Subcutaneous abdominal adipose tissue (tissue), 5 donors: ENCODE measurements around the gene DRC3.

Experiments used
- H3K27ac ChIP-seq: one replicate; pipeline ENCODE4 v1.7.0; 2013; ENCODE audit warnings: low read depth, mild to moderate bottlenecking, inconsistent platforms, low read length, moderate library complexity
- H3K27me3 ChIP-seq, 5 donors: one replicate each; pipeline ENCODE4 v1.7.0; 2013; ENCODE audit warnings: low read length in 5 of 5, inconsistent platforms in 1 of 5; ENCODE audit not compliant: control insufficient read depth in 5 of 5, insufficient read depth in 4 of 5
- H3K36me3 ChIP-seq, 5 donors: one replicate each; pipeline ENCODE4 v1.7.0; 2013; ENCODE audit warnings: low read length in 5 of 5; ENCODE audit not compliant: control insufficient read depth in 5 of 5, insufficient read depth in 5 of 5
- H3K4me1 ChIP-seq, 5 donors: one replicate each; pipeline ENCODE4 v1.7.0; 2013; ENCODE audit warnings: low read length in 5 of 5, mild to moderate bottlenecking in 3 of 5, moderate library complexity in 1 of 5; ENCODE audit not compliant: control insufficient read depth in 5 of 5, insufficient read depth in 5 of 5
- H3K4me3 ChIP-seq, 5 donors: one replicate each; pipeline ENCODE4 v1.7.0; 2013; ENCODE audit warnings: low read length in 5 of 5, low read depth in 1 of 5
- H3K9ac ChIP-seq, 5 donors: one replicate each; pipeline ENCODE4 v1.7.0; 2013; ENCODE audit warnings: low read length in 5 of 5, mild to moderate bottlenecking in 4 of 5, moderate library complexity in 3 of 5
- H3K9me3 ChIP-seq, 5 donors: one replicate each; pipeline ENCODE4 v1.7.0; 2013; ENCODE audit warnings: low read length in 5 of 5; ENCODE audit not compliant: control insufficient read depth in 5 of 5
- donor health status: healthy.
- donor health status: healthy.
- donor health status: healthy.
- donor health status: healthy.
- donor health status: healthy.

Gene DRC3

DNA sequence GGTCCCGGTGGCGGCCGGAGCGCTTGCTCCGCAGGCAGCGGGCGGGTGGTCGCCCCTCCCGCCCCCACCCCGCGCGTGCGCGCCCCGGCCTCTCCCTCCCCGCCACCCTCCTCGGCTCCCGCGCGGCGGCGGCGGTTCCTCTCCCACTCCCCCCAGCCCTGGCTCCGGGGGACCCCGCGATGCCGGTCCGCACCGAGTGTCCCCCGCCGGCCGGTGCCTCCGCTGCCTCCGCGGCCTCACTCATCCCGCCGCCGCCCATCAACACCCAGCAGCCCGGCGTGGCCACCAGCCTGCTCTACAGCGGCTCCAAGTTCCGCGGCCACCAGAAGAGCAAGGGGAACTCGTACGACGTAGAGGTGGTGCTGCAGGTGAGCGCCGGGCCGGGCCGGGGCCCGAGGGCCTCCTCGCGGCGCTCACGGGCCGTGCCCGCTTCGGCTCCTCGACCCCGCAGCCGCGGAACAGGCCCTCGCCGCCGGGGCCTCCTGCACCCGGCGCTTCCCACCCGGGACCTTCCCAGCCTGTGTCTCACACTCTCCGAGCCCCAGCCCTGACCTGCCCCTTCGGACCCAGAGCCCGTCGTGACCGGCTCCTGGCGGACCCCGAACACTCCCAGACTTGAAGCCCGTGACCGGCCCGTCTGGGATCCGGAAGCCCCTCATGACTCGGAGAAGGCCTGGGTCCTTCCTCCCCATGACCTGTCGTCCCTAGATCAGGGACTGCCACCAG lies 67.0 kb downstream of the DRC3 start:
- no peaks in the 10 kb centered on the region for H3K27me3 ChIP-seq
- no peaks in the 10 kb centered on the region for H3K9me3 ChIP-seq
- H3K4me3 ChIP-seq = peak overlapping the region; percentile 83 to 95 (median 93)
- H3K27ac ChIP-seq = peak overlapping the region; percentile 65
- peaks cover 12 to 32% (median 31%) of the 10 kb centered on the region in 5 donors for H3K4me1 ChIP-seq
- peak overlapping the region; percentile 77 to 89 (median 81) for H3K9ac ChIP-seq
- peaks cover 0 to 2% (median 0%) of the 10 kb centered on the region in 5 donors for H3K36me3 ChIP-seq

DNA sequence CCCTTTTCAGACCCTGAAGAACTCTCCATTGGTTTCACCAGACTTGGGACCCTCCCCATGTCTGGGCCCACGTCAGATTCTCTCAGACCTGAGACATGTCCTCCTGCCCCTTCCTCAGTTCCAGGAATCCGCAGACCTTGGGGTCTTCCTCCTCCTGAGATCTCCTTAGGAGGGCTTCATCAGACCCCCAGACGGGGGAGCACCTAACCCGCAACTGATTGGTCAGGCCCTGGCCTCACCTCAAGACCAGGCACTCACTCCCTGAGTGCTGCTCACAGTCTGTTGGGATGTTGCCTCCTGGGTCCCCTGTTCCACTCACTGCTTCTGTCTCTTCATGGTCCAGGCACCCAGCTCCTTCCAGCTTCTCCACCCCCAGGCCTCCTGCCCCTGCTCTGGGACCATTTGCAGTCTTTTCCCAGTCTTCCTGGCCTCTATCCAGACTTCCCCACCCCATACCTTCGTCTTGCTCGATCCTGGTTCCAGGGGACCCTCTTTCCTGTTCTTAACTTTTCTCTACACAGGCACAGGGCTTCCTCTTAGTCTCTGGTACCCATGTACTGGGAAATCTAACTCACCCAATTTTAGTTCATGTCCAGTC lies 67.7 kb downstream of the DRC3 start:
- Histone ChIP-seq H3K9me3 (no peaks in the 10 kb centered on the region), H3K36me3 (peaks cover 0 to 4% (median 2%) of the 10 kb centered on the region in 5 donors), H3K4me3 (peak overlapping the region; percentile 83 to 95 (median 93)), H3K9ac (peak overlapping the region; percentile 77 to 89 (median 81)), H3K27me3 (no peaks in the 10 kb centered on the region), H3K27ac (no peak overlapping the region), H3K4me1 (peaks cover 12 to 32% (median 31%) of the 10 kb centered on the region in 5 donors)

GRCh38 chr17:18041776-18042175 lies 69.1 kb downstream of the DRC3 start:
- Histone ChIP-seq H3K4me1 (peaks cover 12 to 32% (median 31%) of the 10 kb centered on the region in 5 donors), H3K4me3 (no peak overlapping the region), H3K36me3 (peaks cover 0 to 12% (median 4%) of the 10 kb centered on the region in 5 donors), H3K27me3 (no peaks in the 10 kb centered on the region), H3K9me3 (no peaks in the 10 kb centered on the region), H3K27ac (no peak overlapping the region), H3K9ac (peak overlapping the region in 2 of 5 donors; percentile 45 to 81)

GRCh38 chr17:18042983-18043382 lies 70.3 kb downstream of the DRC3 start:
- Histone ChIP-seq H3K9ac (no peak overlapping the region), H3K4me3 (no peak overlapping the region), H3K4me1 (peaks cover 10 to 25% (median 22%) of the 10 kb centered on the region in 5 donors), H3K27me3 (no peaks in the 10 kb centered on the region), H3K36me3 (peaks cover 0 to 20% (median 11%) of the 10 kb centered on the region in 5 donors), H3K27ac (no peak overlapping the region), H3K9me3 (no peaks in the 10 kb centered on the region)

DNA sequence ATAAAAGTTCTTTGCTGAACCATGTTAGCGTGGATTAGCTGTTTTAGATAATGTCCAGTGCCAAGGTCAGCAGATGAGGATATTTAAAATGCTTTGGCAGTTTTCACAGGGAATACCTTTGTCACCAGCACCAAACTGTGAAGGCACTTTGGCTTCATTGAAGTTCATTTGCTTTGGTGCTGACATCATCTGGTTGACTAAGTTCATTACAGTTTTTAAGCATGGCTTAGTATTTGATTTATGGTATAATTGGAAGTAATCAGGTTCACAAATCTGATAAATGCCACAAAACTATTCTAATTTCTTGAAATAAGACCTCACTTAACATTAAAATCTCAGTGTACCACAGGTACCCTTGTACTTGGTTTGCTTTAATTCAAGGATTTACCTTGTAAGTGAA lies 70.8 kb downstream of the DRC3 start:
- peaks cover 0 to 20% (median 11%) of the 10 kb centered on the region in 5 donors for H3K36me3 ChIP-seq
- no peak overlapping the region for H3K4me3 ChIP-seq
- H3K4me1 ChIP-seq = peaks cover 6 to 20% (median 17%) of the 10 kb centered on the region in 5 donors
- no peak overlapping the region for H3K9ac ChIP-seq
- no peaks in the 10 kb centered on the region for H3K27me3 ChIP-seq
- no peaks in the 10 kb centered on the region for H3K9me3 ChIP-seq
- H3K27ac ChIP-seq = no peak overlapping the region

DNA sequence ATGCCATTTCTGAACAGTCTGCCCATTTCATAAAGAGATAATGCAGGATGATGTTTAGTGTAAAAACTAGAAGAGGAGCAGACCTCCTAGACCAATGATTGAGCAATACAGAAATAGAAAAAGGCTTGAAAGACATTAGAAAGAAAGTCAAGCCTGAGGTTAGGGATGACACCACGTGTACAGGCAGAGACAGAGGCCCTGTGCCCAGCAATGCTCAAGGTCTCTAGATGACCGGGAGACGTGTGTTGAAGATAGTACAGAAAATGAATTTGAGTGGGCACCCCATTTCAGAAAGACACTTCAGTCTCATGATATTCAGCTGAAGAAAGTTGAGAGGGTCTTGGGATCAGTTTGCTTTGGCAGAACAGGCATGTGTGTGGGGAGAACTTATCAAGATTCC lies 71.9 kb downstream of the DRC3 start:
- peak overlapping the region in 1 of 5 donors; percentile 14 for H3K9ac ChIP-seq
- no peaks in the 10 kb centered on the region for H3K9me3 ChIP-seq
- no peak overlapping the region for H3K27ac ChIP-seq
- peaks cover 6 to 18% (median 12%) of the 10 kb centered on the region in 5 donors for H3K4me1 ChIP-seq
- no peak overlapping the region for H3K4me3 ChIP-seq
- peaks cover 0 to 20% (median 11%) of the 10 kb centered on the region in 5 donors for H3K36me3 ChIP-seq
- H3K27me3 ChIP-seq = no peaks in the 10 kb centered on the region

DNA sequence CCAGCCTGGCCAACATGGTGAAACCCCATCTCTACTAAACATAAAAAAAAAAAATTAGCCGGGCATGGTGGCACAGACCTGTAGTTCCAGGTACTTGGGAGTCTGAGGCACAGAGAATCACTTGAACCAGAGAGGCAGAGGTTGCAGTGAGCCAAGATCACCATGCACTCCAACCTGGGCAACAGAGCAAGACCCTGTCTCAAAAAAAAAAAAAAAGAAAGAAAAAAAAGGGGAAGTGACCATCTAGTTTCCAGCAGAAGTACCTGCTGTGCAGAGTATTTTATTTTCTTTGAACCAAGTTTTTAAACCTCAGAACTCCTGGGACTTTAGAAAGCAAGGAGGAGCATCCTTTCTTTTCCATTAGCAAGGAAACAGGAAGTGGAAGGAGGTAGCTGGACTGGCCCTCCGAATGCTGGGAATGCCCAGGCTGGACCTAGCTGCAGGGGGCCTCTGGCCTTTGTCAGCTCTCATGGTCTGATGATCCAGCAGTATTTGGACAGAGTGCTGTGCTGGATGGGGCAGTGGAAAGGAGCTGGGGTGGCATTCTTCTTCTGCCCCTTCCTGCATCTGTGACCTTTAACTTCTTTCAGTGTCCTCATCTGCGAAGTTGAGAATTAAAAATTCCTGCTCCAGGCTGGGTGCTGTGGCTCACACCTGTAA lies 73.2 kb downstream of the DRC3 start:
- no peak overlapping the region for H3K27ac ChIP-seq
- H3K36me3 ChIP-seq = peaks cover 0 to 25% (median 11%) of the 10 kb centered on the region in 5 donors
- no peaks in the 10 kb centered on the region for H3K9me3 ChIP-seq
- H3K27me3 ChIP-seq = no peaks in the 10 kb centered on the region
- peaks cover 0 to 5% (median 2%) of the 10 kb centered on the region in 5 donors for H3K4me1 ChIP-seq
- no peak overlapping the region for H3K9ac ChIP-seq
- no peak overlapping the region for H3K4me3 ChIP-seq

DNA sequence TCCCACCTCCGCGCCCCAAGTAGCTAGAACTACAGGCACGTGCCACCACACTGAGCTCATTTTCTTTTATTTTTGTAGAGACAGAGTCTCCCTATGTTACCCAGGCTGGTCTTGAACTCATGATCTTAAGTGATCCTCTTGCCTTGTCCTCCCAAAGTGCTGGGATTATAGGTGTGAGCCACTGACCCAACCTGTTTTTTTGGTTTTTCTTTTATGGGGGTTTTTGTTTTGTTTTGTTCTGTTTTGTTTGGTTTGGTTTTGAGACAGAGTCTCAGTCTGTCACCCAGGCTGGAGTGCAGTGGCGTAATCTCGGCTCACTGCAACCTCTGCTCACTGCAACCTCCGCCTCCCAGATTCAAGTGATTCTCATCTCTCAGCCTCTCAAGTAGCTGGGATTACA lies 82.9 kb downstream of the DRC3 start:
- no peak overlapping the region for H3K9ac ChIP-seq
- H3K4me3 ChIP-seq = no peak overlapping the region
- peaks cover 8 to 62% (median 36%) of the 10 kb centered on the region in 5 donors for H3K36me3 ChIP-seq
- no peak overlapping the region for H3K27ac ChIP-seq
- no peaks in the 10 kb centered on the region for H3K9me3 ChIP-seq
- H3K27me3 ChIP-seq = no peaks in the 10 kb centered on the region
- no peaks in the 10 kb centered on the region for H3K4me1 ChIP-seq

DNA sequence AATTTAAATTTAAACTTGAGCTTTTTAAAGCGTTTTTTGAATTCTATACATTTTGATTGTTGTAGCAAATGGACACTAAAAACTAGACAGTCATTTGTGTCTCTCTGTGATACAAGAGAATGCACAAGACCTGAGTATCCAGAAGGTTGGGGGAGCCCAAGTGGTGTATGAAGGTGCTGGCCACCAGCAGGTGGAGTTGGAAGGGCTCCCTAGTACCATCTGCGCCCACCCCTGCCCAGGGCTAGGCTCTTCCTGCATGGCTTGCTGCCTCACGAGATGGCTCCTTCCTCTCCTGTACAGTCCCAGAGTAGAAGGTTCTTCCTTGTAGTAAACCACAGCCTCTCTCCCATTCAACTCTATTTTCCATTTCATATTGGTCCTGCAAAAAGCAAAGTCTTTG lies 83.6 kb downstream of the DRC3 start:
- Histone ChIP-seq H3K4me3 (no peak overlapping the region), H3K27me3 (no peaks in the 10 kb centered on the region), H3K27ac (no peak overlapping the region), H3K4me1 (no peaks in the 10 kb centered on the region), H3K36me3 (peaks cover 8 to 65% (median 39%) of the 10 kb centered on the region in 5 donors), H3K9me3 (no peaks in the 10 kb centered on the region), H3K9ac (no peak overlapping the region)

DNA sequence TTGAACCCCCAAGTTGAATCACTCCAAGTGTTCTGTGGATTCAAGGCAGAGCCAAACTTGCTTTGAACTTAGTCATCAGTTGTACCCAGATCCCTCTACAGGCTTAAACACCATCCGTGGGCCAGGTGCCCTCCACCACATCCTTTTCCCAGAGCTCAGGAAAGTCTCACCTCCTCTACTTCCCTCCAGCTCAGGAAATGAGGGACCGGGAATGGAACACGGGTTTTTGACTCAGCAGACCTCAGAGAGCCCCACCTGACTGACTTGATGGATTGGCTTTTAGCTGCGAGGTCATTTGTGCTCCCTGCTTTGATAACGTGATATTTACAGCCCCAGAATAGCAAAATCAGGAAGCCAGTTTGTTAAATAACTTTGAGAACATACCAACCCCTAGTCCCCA lies 86.6 kb downstream of the DRC3 start:
- Histone ChIP-seq H3K4me1 (no peaks in the 10 kb centered on the region), H3K4me3 (no peak overlapping the region), H3K9ac (no peak overlapping the region), H3K36me3 (peaks cover 9 to 78% (median 57%) of the 10 kb centered on the region in 5 donors), H3K27me3 (no peaks in the 10 kb centered on the region), H3K27ac (no peak overlapping the region), H3K9me3 (no peaks in the 10 kb centered on the region)
